ENCODE measurements around the gene CDH8.

GRCh38 chr16:61617219-61617783 is 418.9 kb downstream of the CDH8 start:
- TF ChIP-seq, protein P1, sequence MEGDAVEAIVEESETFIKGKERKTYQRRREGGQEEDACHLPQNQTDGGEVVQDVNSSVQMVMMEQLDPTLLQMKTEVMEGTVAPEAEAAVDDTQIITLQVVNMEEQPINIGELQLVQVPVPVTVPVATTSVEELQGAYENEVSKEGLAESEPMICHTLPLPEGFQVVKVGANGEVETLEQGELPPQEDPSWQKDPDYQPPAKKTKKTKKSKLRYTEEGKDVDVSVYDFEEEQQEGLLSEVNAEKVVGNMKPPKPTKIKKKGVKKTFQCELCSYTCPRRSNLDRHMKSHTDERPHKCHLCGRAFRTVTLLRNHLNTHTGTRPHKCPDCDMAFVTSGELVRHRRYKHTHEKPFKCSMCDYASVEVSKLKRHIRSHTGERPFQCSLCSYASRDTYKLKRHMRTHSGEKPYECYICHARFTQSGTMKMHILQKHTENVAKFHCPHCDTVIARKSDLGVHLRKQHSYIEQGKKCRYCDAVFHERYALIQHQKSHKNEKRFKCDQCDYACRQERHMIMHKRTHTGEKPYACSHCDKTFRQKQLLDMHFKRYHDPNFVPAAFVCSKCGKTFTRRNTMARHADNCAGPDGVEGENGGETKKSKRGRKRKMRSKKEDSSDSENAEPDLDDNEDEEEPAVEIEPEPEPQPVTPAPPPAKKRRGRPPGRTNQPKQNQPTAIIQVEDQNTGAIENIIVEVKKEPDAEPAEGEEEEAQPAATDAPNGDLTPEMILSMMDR (IDR thresholded peaks at IDR 0.05; ENCODE audit: low read depth, low read length, missing input control): no peak
- TF ChIP-seq YY1 (IDR thresholded peaks at IDR 0.05): no peak
- no peak for TF ChIP-seq FOXA1 (IDR thresholded peaks at IDR 0.05)
- TF ChIP-seq RAD21 (IDR thresholded peaks at IDR 0.05): no peak
- TF ChIP-seq TAF1 (conservative IDR thresholded peaks at IDR 0.05): no peak
